ENCODE measurements around the gene C22orf42. TPM values are rescaled to one million over a fixed set of nuclear protein-coding genes. Genes with fewer than 3 reads are reported as not detected.
"Not testable (repeated sequence)": the region's sequence is repeated elsewhere in the genome, so short reads cannot be mapped to it uniquely, and the experiment has no call there.

C22orf42 gene
- total RNA-seq, 4 donors from 2014 or later: not detected

DNA sequence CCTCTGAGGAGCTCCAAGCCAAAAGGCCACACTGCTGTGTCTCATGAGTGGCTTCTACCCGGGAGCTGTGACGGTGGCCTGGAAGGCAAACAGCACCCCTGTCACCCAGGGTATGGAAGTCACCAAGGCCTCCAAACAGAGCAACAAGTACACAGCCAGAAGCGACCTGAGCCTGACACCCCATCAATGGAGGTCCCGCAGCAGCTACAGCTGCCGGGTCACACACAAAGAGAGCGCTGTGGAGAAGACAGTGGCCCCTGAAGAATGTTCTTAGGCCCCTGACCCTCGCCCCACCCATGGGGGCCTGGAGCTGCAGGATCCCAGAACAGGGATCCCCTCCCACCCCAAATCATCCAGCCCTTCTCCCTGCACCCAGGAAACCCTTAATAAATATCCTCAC is 40.9 kb upstream of the C22orf42 start:
- in situ Hi-C loops (cut with MboI; ENCODE audit: low sequenced_read_pairs in 4 of 4) (no loop called here), intact Hi-C loops (cut with DNase I; ENCODE audit: low total_unique reads) (no loop called here)

DNA sequence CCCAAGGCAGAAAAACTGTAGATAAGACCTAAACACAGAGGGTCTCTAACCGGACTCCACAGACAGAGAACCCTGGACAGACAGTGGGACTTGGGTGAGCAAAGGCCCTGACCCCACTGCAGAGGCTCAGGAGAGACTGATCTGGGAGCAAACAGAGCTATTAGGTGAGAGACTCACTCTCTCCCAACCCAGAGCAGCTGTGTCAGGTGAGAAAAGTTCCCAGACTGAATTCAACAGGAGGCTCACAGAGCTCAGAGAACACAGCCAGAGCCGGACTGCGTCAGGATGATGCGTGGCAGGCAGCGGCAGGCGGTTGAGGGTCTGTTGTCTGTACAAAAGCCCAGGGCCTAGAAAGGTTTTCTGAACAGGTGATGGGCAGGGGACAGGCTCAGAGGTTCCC is 40.2 kb upstream of the C22orf42 start:
- H3K4me1 ChIP-seq: peaks cover 0 to 5% of the 10 kb centered on the region in 2 donors
- no peaks in the 10 kb centered on the region for H3K36me3 ChIP-seq
- ATAC-seq: no peak
- H3K9me3 ChIP-seq: no peaks in the 10 kb centered on the region
- no peak for TF ChIP-seq POLR2A (IDR thresholded peaks at IDR 0.05)
- no peak for TF ChIP-seq CTCF (IDR thresholded peaks at IDR 0.05 in 4 of 5, conservative IDR thresholded peaks at IDR 0.05 in 1 of 5)
- peaks cover 15 to 25% (median 15%) of the 10 kb centered on the region in 3 donors for H3K27me3 ChIP-seq
- no peak for DNase-seq
- intact Hi-C loops (cut with DNase I; ENCODE audit: low total_unique reads) (no loop called here), in situ Hi-C loops (cut with MboI; ENCODE audit: low sequenced_read_pairs in 4 of 4) (no loop called here)
- no peak overlapping the region for H3K27ac ChIP-seq
- no peak overlapping the region for H3K4me3 ChIP-seq

More for the DNA sequence above, 40.9 kb upstream of the C22orf42 start:
- Histone ChIP-seq H3K27me3 (peaks cover 18 to 32% (median 19%) of the 10 kb centered on the region in 3 donors), H3K4me1 (peaks cover 0 to 5% of the 10 kb centered on the region in 2 donors), H3K4me3 (no peak overlapping the region), H3K27ac (no peak overlapping the region), H3K9me3 (no peaks in the 10 kb centered on the region), H3K36me3 (no peaks in the 10 kb centered on the region)
- TF ChIP-seq CTCF (IDR thresholded peaks at IDR 0.05 in 4 of 5, conservative IDR thresholded peaks at IDR 0.05 in 1 of 5) (no peak), POLR2A (IDR thresholded peaks at IDR 0.05) (no peak)
- ATAC-seq (no peak), DNase-seq (no peak)

GRCh38 chr22:32197553-32198226 is 38.6 kb upstream of the C22orf42 start:
- ATAC-seq; DNase-seq; H3K4me1 ChIP-seq; H3K27me3 ChIP-seq; H3K4me3 ChIP-seq; H3K36me3 ChIP-seq; intact Hi-C loops (cut with DNase I; ENCODE audit: low total_unique reads); H3K27ac ChIP-seq; H3K9me3 ChIP-seq; in situ Hi-C loops (cut with MboI; ENCODE audit: low sequenced_read_pairs in 4 of 4): not testable (repeated sequence)

GRCh38 chr22:32195900-32196299 is 36.8 kb upstream of the C22orf42 start:
- H3K4me1 ChIP-seq; H3K36me3 ChIP-seq; H3K27me3 ChIP-seq; ATAC-seq; H3K9me3 ChIP-seq; DNase-seq; intact Hi-C loops (cut with DNase I; ENCODE audit: low total_unique reads); H3K27ac ChIP-seq; H3K4me3 ChIP-seq; in situ Hi-C loops (cut with MboI; ENCODE audit: low sequenced_read_pairs in 4 of 4): not testable (repeated sequence)

- intact Hi-C loops (cut with DNase I; ENCODE audit: low total_unique reads); H3K4me3 ChIP-seq; H3K4me1 ChIP-seq; ATAC-seq; H3K9me3 ChIP-seq; DNase-seq; H3K27ac ChIP-seq; H3K36me3 ChIP-seq; H3K27me3 ChIP-seq; in situ Hi-C loops (cut with MboI; ENCODE audit: low sequenced_read_pairs in 4 of 4): not testable (repeated sequence)
Observed at GRCh38 chr22:32193346-32193745, 34.2 kb upstream of the C22orf42 start.

DNA sequence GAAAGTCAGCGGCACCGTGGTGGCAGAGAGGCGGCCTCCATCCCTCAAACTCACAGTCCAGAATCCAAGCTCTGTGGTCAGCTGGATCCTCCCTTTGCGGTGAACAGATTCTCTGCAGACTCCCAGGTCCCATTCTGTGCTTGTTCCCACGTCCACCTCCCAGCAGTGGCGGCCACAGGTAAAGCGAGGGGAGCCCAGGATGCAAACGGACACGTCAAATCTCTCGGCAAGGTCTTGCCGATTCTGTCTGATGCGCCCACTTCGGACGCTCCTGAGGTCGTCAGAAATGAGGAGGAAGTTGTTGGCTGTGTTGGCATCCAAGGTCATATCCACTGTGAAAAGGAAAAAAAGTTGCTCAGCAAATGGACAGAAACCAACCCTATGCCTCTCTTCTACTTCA is 31.9 kb upstream of the C22orf42 start:
- H3K27ac ChIP-seq; H3K27me3 ChIP-seq; ATAC-seq; H3K4me1 ChIP-seq; H3K36me3 ChIP-seq; H3K4me3 ChIP-seq; DNase-seq; intact Hi-C loops (cut with DNase I; ENCODE audit: low total_unique reads); in situ Hi-C loops (cut with MboI; ENCODE audit: low sequenced_read_pairs in 4 of 4); H3K9me3 ChIP-seq: not testable (repeated sequence)

GRCh38 chr22:32185821-32186220 is 26.7 kb upstream of the C22orf42 start:
- Histone ChIP-seq H3K4me3 (no peak overlapping the region), H3K4me1 (no peaks in the 10 kb centered on the region), H3K36me3 (no peaks in the 10 kb centered on the region), H3K9me3 (no peaks in the 10 kb centered on the region), H3K27me3 (no peaks in the 10 kb centered on the region), H3K27ac (no peak overlapping the region)
- DNase-seq (no peak), ATAC-seq (no peak)
- TF ChIP-seq CTCF (IDR thresholded peaks at IDR 0.05 in 4 of 5, conservative IDR thresholded peaks at IDR 0.05 in 1 of 5) (no peak), POLR2A (IDR thresholded peaks at IDR 0.05) (no peak)
- in situ Hi-C loops (cut with MboI; ENCODE audit: low sequenced_read_pairs in 4 of 4): no loop called here
- intact Hi-C loops (cut with DNase I; ENCODE audit: low total_unique reads): no loop called here
